HL-60 (cell line): ENCODE results near the gene DGKI.

Source experiments
- CTCF ChIP-seq: IDR thresholded peaks from one replicate; pipeline ENCODE4 v1.5.1; 2011; ENCODE audit warnings: low read length, control low read depth, inconsistent platforms; ENCODE audit not compliant: insufficient read depth
- POLR2AphosphoS5 ChIP-seq: IDR thresholded peaks from 2 replicates; pipeline ENCODE4 v1.6.1; 2012; ENCODE audit warnings: low read depth
- REST ChIP-seq: IDR thresholded peaks from 2 replicates; pipeline ENCODE4 v1.6.1; 2012; ENCODE audit warnings: low read depth; ENCODE audit not compliant: insufficient replicate concordance

GRCh38 chr7:137371616-137372015 lies 475.2 kb downstream of the DGKI start:
- TF ChIP-seq CTCF, result no peak
- TF ChIP-seq POLR2AphosphoS5, result no peak
- no peak for TF ChIP-seq REST
